ENCODE measurements around the gene NGRN. TPM values are rescaled to one million over a fixed set of nuclear protein-coding genes. Genes with fewer than 3 reads are reported as not detected.
"Not testable (repeated sequence)": the region's sequence is repeated elsewhere in the genome, so short reads cannot be mapped to it uniquely, and the experiment has no call there.

NGRN gene
- total and polyA plus RNA-seq, 7 experiments from 2014 or later = 29.7 to 51.5 (median 48.4) TPM

- Mint-ChIP-seq H3K4me3 (no peak overlapping the region), H3K36me3 (no peaks in the 10 kb centered on the region), H3K4me1 (peaks cover 0 to 19% (median 0%) of the 10 kb centered on the region in 7 donors), H3K27me3 (peaks cover 0 to 26% (median 4%) of the 10 kb centered on the region in 5 donors), H3K9me3 (no peaks in the 10 kb centered on the region), H3K27ac (peak overlapping the region in 1 of 9 donors; percentile 23)
- H3K4me3 ChIP-seq (ENCODE audit: low read length) = no peak overlapping the region
- no peaks in the 10 kb centered on the region for H3K9me3 ChIP-seq (ENCODE audit: control insufficient read depth in 2 of 3, low read length in 3 of 3)
- DNase-seq (no peak), ATAC-seq (no peak)
- no peaks in the 10 kb centered on the region for H3K27me3 ChIP-seq (ENCODE audit: control insufficient read depth in 2 of 2, insufficient read depth in 2 of 2, low read length in 2 of 2)
- ChIA-PET POLR2A (no interaction called here), CTCF (interaction anchor here (1.9 to 2.0 kb wide), 2 partner anchors 12 to 188 kb away, joined by 10 to 15 read pairs; no protein-coding TSS in a partner anchor)
- no peaks in the 10 kb centered on the region for H3K36me3 ChIP-seq (ENCODE audit: control insufficient read depth in 2 of 3, insufficient read depth in 3 of 3, low read length in 3 of 3)
- no peak overlapping the region for H3K27ac ChIP-seq (ENCODE audit: low read depth, low read length)
- intact Hi-C loops (cut with micrococcal nuclease) = no loop called here
- no peaks in the 10 kb centered on the region for H3K4me1 ChIP-seq (ENCODE audit: control insufficient read depth in 2 of 2, insufficient read depth in 2 of 2, low read length in 2 of 2)
These were observed 28.7 kb downstream of the NGRN start for GRCh38 chr15:90294159-90294558.

GRCh38 chr15:90294601-90295269, 29.3 kb downstream of the NGRN start:
- Mint-ChIP-seq H3K27ac (peak overlapping the region in 1 of 9 donors; percentile 23), H3K27me3 (peaks cover 0 to 22% (median 4%) of the 10 kb centered on the region in 5 donors), H3K4me3 (no peak overlapping the region), H3K9me3 (no peaks in the 10 kb centered on the region), H3K4me1 (peaks cover 0 to 19% (median 0%) of the 10 kb centered on the region in 7 donors), H3K36me3 (no peaks in the 10 kb centered on the region)
- intact Hi-C loops (cut with micrococcal nuclease) = no loop called here
- DNase-seq = no peak
- H3K9me3 ChIP-seq (ENCODE audit: control insufficient read depth in 2 of 3, low read length in 3 of 3) = no peaks in the 10 kb centered on the region
- H3K27me3 ChIP-seq (ENCODE audit: control insufficient read depth in 2 of 2, insufficient read depth in 2 of 2, low read length in 2 of 2) = no peaks in the 10 kb centered on the region
- CTCF ChIA-PET = interaction anchor here (0.8 kb wide), 1 partner anchor 187 kb away, joined by 3 read pairs; no protein-coding TSS in a partner anchor
- no peaks in the 10 kb centered on the region for H3K4me1 ChIP-seq (ENCODE audit: control insufficient read depth in 2 of 2, insufficient read depth in 2 of 2, low read length in 2 of 2)
- H3K36me3 ChIP-seq (ENCODE audit: control insufficient read depth in 2 of 3, insufficient read depth in 3 of 3, low read length in 3 of 3) = no peaks in the 10 kb centered on the region
- no peak for ATAC-seq
- H3K27ac ChIP-seq (ENCODE audit: low read depth, low read length) = no peak overlapping the region
- POLR2A ChIA-PET = no interaction called here
- H3K4me3 ChIP-seq (ENCODE audit: low read length) = no peak overlapping the region

GRCh38 chr15:90295270-90295648, 29.8 kb downstream of the NGRN start:
- H3K36me3 ChIP-seq (ENCODE audit: control insufficient read depth in 2 of 3, insufficient read depth in 3 of 3, low read length in 3 of 3) = no peaks in the 10 kb centered on the region
- ATAC-seq (no peak), DNase-seq (no peak)
- no peak overlapping the region for H3K27ac Mint-ChIP-seq
- intact Hi-C loops (cut with micrococcal nuclease) = no loop called here
- H3K9me3 ChIP-seq (ENCODE audit: control insufficient read depth in 2 of 3, low read length in 3 of 3) = no peaks in the 10 kb centered on the region
- no peaks in the 10 kb centered on the region for H3K27me3 ChIP-seq (ENCODE audit: control insufficient read depth in 2 of 2, insufficient read depth in 2 of 2, low read length in 2 of 2)
- peaks cover 0 to 19% (median 0%) of the 10 kb centered on the region in 7 donors for H3K4me1 Mint-ChIP-seq
- ChIA-PET POLR2A (no interaction called here), CTCF (interaction anchor here (0.8 to 1.2 kb wide), 2 partner anchors 186 to 187 kb away, joined by 3 read pairs; no protein-coding TSS in a partner anchor)
- H3K4me1 ChIP-seq (ENCODE audit: control insufficient read depth in 2 of 2, insufficient read depth in 2 of 2, low read length in 2 of 2) = no peaks in the 10 kb centered on the region
- H3K4me3 ChIP-seq (ENCODE audit: low read length) = no peak overlapping the region
- H3K27ac ChIP-seq (ENCODE audit: low read depth, low read length) = no peak overlapping the region
- H3K9me3 Mint-ChIP-seq = no peaks in the 10 kb centered on the region
- peaks cover 0 to 18% (median 4%) of the 10 kb centered on the region in 5 donors for H3K27me3 Mint-ChIP-seq
- H3K36me3 Mint-ChIP-seq = no peaks in the 10 kb centered on the region
- H3K4me3 Mint-ChIP-seq = no peak overlapping the region

- H3K4me3 ChIP-seq (ENCODE audit: low read length); H3K4me3 Mint-ChIP-seq; H3K4me1 ChIP-seq (ENCODE audit: control insufficient read depth in 2 of 2, insufficient read depth in 2 of 2, low read length in 2 of 2); intact Hi-C loops (cut with micrococcal nuclease); H3K27me3 ChIP-seq (ENCODE audit: control insufficient read depth in 2 of 2, insufficient read depth in 2 of 2, low read length in 2 of 2); H3K27ac ChIP-seq (ENCODE audit: low read depth, low read length); ATAC-seq; H3K9me3 Mint-ChIP-seq; H3K9me3 ChIP-seq (ENCODE audit: control insufficient read depth in 2 of 3, low read length in 3 of 3); H3K36me3 ChIP-seq (ENCODE audit: control insufficient read depth in 2 of 3, insufficient read depth in 3 of 3, low read length in 3 of 3); H3K36me3 Mint-ChIP-seq; DNase-seq: not testable (repeated sequence)
- peak overlapping the region in 1 of 9 donors; percentile 12 for H3K27ac Mint-ChIP-seq
- CTCF ChIA-PET = interaction anchor here (0.6 to 1.3 kb wide), 4 partner anchors 9 to 457 kb away, joined by 3 read pairs; no protein-coding TSS in a partner anchor
- POLR2A ChIA-PET = interaction anchor here (0.7 to 1.2 kb wide), 2 partner anchors 9 to 106 kb away, joined by 3 read pairs; no protein-coding TSS in a partner anchor
- peaks cover 3 to 24% (median 3%) of the 10 kb centered on the region in 7 donors for H3K4me1 Mint-ChIP-seq
- H3K27me3 Mint-ChIP-seq = peaks cover 0 to 18% (median 4%) of the 10 kb centered on the region in 5 donors
These were observed 30.9 kb downstream of the NGRN start for GRCh38 chr15:90296316-90296884.

GRCh38 chr15:90297021-90297420, 31.5 kb downstream of the NGRN start:
- ATAC-seq = no peak
- Histone ChIP-seq H3K36me3 (ENCODE audit: control insufficient read depth in 2 of 3, insufficient read depth in 3 of 3, low read length in 3 of 3) (no peaks in the 10 kb centered on the region), H3K27ac (ENCODE audit: low read depth, low read length) (no peak overlapping the region), H3K27me3 (ENCODE audit: control insufficient read depth in 2 of 2, insufficient read depth in 2 of 2, low read length in 2 of 2) (no peaks in the 10 kb centered on the region), H3K4me3 (ENCODE audit: low read length) (no peak overlapping the region), H3K4me1 (ENCODE audit: control insufficient read depth in 2 of 2, insufficient read depth in 2 of 2, low read length in 2 of 2) (peaks cover 0 to 4% of the 10 kb centered on the region in 2 donors), H3K9me3 (ENCODE audit: control insufficient read depth in 2 of 3, low read length in 3 of 3) (no peaks in the 10 kb centered on the region)
- DNase-seq = no peak
- H3K4me1 Mint-ChIP-seq = peaks cover 4 to 26% (median 7%) of the 10 kb centered on the region in 7 donors
- ChIA-PET CTCF (interaction anchor here (1.3 kb wide), 1 partner anchor 23 kb away, joined by 3 read pairs; no protein-coding TSS in a partner anchor), POLR2A (no interaction called here)
- no peak overlapping the region for H3K27ac Mint-ChIP-seq
- H3K36me3 Mint-ChIP-seq = no peaks in the 10 kb centered on the region
- H3K27me3 Mint-ChIP-seq = peaks cover 0 to 18% (median 4%) of the 10 kb centered on the region in 5 donors
- H3K4me3 Mint-ChIP-seq = no peak overlapping the region
- intact Hi-C loops (cut with micrococcal nuclease) = no loop called here
- no peaks in the 10 kb centered on the region for H3K9me3 Mint-ChIP-seq

GRCh38 chr15:90300541-90300940, 35.1 kb downstream of the NGRN start:
- no peak for ATAC-seq
- ChIA-PET CTCF (interaction anchor here (0.6 to 1.4 kb wide), 6 partner anchors 8 to 202 kb away, joined by 3 to 5 read pairs (median 3); no protein-coding TSS in a partner anchor), POLR2A (interaction anchor here (0.7 kb wide), 1 partner anchor 93 kb away, joined by 3 read pairs; no protein-coding TSS in a partner anchor)
- Histone ChIP-seq H3K4me3 (ENCODE audit: low read length) (no peak overlapping the region), H3K27me3 (ENCODE audit: control insufficient read depth in 2 of 2, insufficient read depth in 2 of 2, low read length in 2 of 2) (no peaks in the 10 kb centered on the region), H3K9me3 (ENCODE audit: control insufficient read depth in 2 of 3, low read length in 3 of 3) (no peaks in the 10 kb centered on the region), H3K4me1 (ENCODE audit: control insufficient read depth in 2 of 2, insufficient read depth in 2 of 2, low read length in 2 of 2) (peaks cover 0 to 4% of the 10 kb centered on the region in 2 donors), H3K36me3 (ENCODE audit: control insufficient read depth in 2 of 3, insufficient read depth in 3 of 3, low read length in 3 of 3) (no peaks in the 10 kb centered on the region), H3K27ac (ENCODE audit: low read depth, low read length) (no peak overlapping the region)
- no peaks in the 10 kb centered on the region for H3K36me3 Mint-ChIP-seq
- no peaks in the 10 kb centered on the region for H3K9me3 Mint-ChIP-seq
- H3K27me3 Mint-ChIP-seq = peaks cover 0 to 15% (median 0%) of the 10 kb centered on the region in 5 donors
- no peak overlapping the region for H3K4me3 Mint-ChIP-seq
- H3K27ac Mint-ChIP-seq = no peak overlapping the region
- intact Hi-C loops (cut with micrococcal nuclease) = no loop called here
- DNase-seq = no peak
- peaks cover 0 to 19% (median 11%) of the 10 kb centered on the region in 7 donors for H3K4me1 Mint-ChIP-seq

Data from naive thymus-derived CD4-positive, alpha-beta T cell (primary cell).